ENCODE data around the gene ARHGEF28. TPM values are rescaled to one million over a fixed set of nuclear protein-coding genes. Genes with fewer than 3 reads are reported as not detected.

ARHGEF28 gene
- total and polyA plus RNA-seq, 10 of the 15 experiments (the other 5 are each of a cell fraction or from before 2014, with no cell fraction given): 0.10 to 0.72 (median 0.22) TPM; not detected in 2

- no peaks in the 10 kb centered on the region for H4K20me1 ChIP-seq (ENCODE audit: control insufficient read depth, insufficient read depth)
- FAIRE-seq: no peak
- ATAC-seq: no peak
- BruUV-seq (replicated peaks): no TSS peak
- ChIA-PET CTCF (interaction anchor here (1.0 to 1.4 kb wide), 2 partner anchors 33 to 137 kb away, joined by 3 read pairs; no protein-coding TSS in a partner anchor), RAD21 (ENCODE audit: unreplicated experiment) (interaction anchor here (1.3 kb wide), 1 partner anchor 20 kb away, joined by 3 read pairs; no protein-coding TSS in a partner anchor), POLR2A (interaction anchor here (0.6 kb wide), 1 partner anchor 12 kb away, joined by 3 read pairs; no protein-coding TSS in a partner anchor), SMC1A (ENCODE audit: uncharacterized antibody, unreplicated experiment) (interaction anchor here (0.5 to 1.5 kb wide), 5 partner anchors 10 to 117 kb away, joined by 3 to 5 read pairs (median 3); no protein-coding TSS in a partner anchor)
- no peak overlapping the region for H3K9ac ChIP-seq (ENCODE audit: control insufficient read depth, insufficient read depth, low read length)
- 16% methylated on average over 1 of the region's 1 CpG for WGBS (ENCODE audit: insufficient coverage, insufficient replicate concordance, low lambda C conversion rate, missing lambda C conversion rate)
- no peak overlapping the region for H2AFZ ChIP-seq (ENCODE audit: control insufficient read depth, low read depth, low read length)
- no peak overlapping the region for H3K4me3 ChIP-seq
- H3K79me2 ChIP-seq (ENCODE audit: control insufficient read depth, insufficient read depth, low read length): no peaks in the 10 kb centered on the region
- in situ Hi-C loops (cut with MboI): no loop called here
- no peak for DNase-seq (ENCODE audit: low read depth, low spot score)
- H3K4me2 ChIP-seq (ENCODE audit: control insufficient read depth, insufficient read depth): no peak overlapping the region
- H3K27me3 ChIP-seq (replicated peaks in 1 of 2; ENCODE audit: control insufficient read depth in 2 of 2, insufficient read depth in 2 of 2, low read length in 1 of 2): no peaks in the 10 kb centered on the region
- intact Hi-C loops (cut with micrococcal nuclease; ENCODE audit: unreplicated experiment): no loop called here
- H3K27ac ChIP-seq (ENCODE audit: control insufficient read depth, insufficient read depth): no peak overlapping the region
- no peaks in the 10 kb centered on the region; a peak in 1 of 4 replicates for H3K36me3 ChIP-seq (ENCODE audit: control insufficient read depth in 2 of 2, insufficient read depth in 2 of 2, low read length in 1 of 2)
- no peaks in the 10 kb centered on the region for H3K4me1 ChIP-seq (ENCODE audit: control insufficient read depth, insufficient read depth, low read length)
- no peaks in the 10 kb centered on the region for H3K9me3 ChIP-seq (replicated peaks; ENCODE audit: control insufficient read depth, insufficient read depth, low read length)
- TF ChIP-seq BHLHE40 (IDR thresholded peaks at IDR 0.05; ENCODE audit: borderline replicate concordance in 1 of 2, low read depth in 2 of 2, low read length in 1 of 2): no peak
- no peak for TF ChIP-seq FOS (IDR thresholded peaks at IDR 0.05; ENCODE audit: borderline replicate concordance, extremely low read depth, insufficient read length)
- no peak for TF ChIP-seq ATF3 (IDR thresholded peaks at IDR 0.05; ENCODE audit: borderline replicate concordance, extremely low read depth, low read depth, low read length)
- TF ChIP-seq HSF1 (IDR thresholded peaks at IDR 0.05; ENCODE audit: low read depth, low read length): no peak
- no peak for TF ChIP-seq BCL11A (IDR thresholded peaks at IDR 0.05; ENCODE audit: low read depth, low read length)
- TF ChIP-seq RBBP5 (conservative IDR thresholded peaks at IDR 0.05): no peak
- no peak for TF ChIP-seq STAT1 (conservative IDR thresholded peaks at IDR 0.05)
- no peak for TF ChIP-seq ZBTB4 (CRISPR knock-in tag; IDR thresholded peaks at IDR 0.05)
- TF ChIP-seq RELA (IDR thresholded peaks at IDR 0.05; ENCODE audit: borderline replicate concordance, partially characterized antibody): no peak
- TF ChIP-seq SUPT20H (IDR thresholded peaks at IDR 0.05; ENCODE audit: borderline replicate concordance, control insufficient read depth, low read depth, low read length): no peak
- TF ChIP-seq CBFB (IDR thresholded peaks at IDR 0.05; ENCODE audit: low read depth): no peak
- TF ChIP-seq NFYA (IDR thresholded peaks at IDR 0.05; ENCODE audit: borderline replicate concordance, low read depth, low read length): no peak
- TF ChIP-seq ZBTB40 (IDR thresholded peaks at IDR 0.05; ENCODE audit: borderline replicate concordance): no peak
These were observed 101.5 kb downstream of the ARHGEF28 start for GRCh38 chr5:73727470-73727869.

Measured in GM12878 (cell line).